Ovary (tissue), 9 donors: ENCODE results near the gene CEP350. TPM values are rescaled to one million over a fixed set of nuclear protein-coding genes. Genes with fewer than 3 reads are reported as not detected.

Source experiments
- DNase-seq, 5 donors: peaks; one replicate each; pipeline ENCODE4 v3.0.0-alpha.2; 2019 to 2020
- H3K27ac ChIP-seq, 2 donors: fragments of 200-600 bp; one replicate each; pipeline versions ENCODE4 v1.5.1 to v1.8.0; 2019 to 2022
- H3K27me3 ChIP-seq: fragments of 200-600 bp; one replicate; pipeline ENCODE4 v1.8.0; 2022
- H3K36me3 ChIP-seq: fragments of 200-600 bp; sonication (generic); one replicate; pipeline ENCODE4 v1.5.1; 2019
- H3K4me1 ChIP-seq: one replicate; pipeline ENCODE4 v1.8.1; 2013; ENCODE audit warnings: mild to moderate bottlenecking, moderate library complexity; ENCODE audit not compliant: insufficient read depth
- H3K4me3 ChIP-seq: fragments of 200-600 bp; sonication (generic); one replicate; pipeline ENCODE4 v1.5.1; 2017
- H3K9me3 ChIP-seq, 2 donors: fragments of 200-600 bp in 1 of 2; sonication (generic) in 1 of 2; one replicate each; pipeline versions ENCODE4 v1.5.1 to v1.8.1; 2013 to 2019; ENCODE audit warnings: mild to moderate bottlenecking in 1 of 2, moderate library complexity in 1 of 2
- EP300 ChIP-seq: sonication (generic); formaldehyde crosslinking; IDR thresholded peaks from one replicate; pipeline ENCODE4 v1.6.1; 2017; ENCODE audit warnings: antibody characterized with exemption
- POLR2A ChIP-seq: fragments of 450-650 bp; IDR thresholded peaks from one replicate; pipeline ENCODE4 v1.6.1; 2017; ENCODE audit warnings: antibody characterized with exemption, mild to moderate bottlenecking, moderate library complexity
- WGBS, 3 donors: extraction: QIAGEN DNeasy Blood & Tissue Kit in 1 of 3; methylation state at CpG; one replicate each; pipeline versions ENCODE4 v1.1.5 to v1.1.7; 2013 to 2017; 5-methylcytosine and 5-hydroxymethylcytosine counted together
- intact Hi-C, 4 donors: fragments of 100-400 bp; cut with DNase I; formaldehyde crosslinking; loops; one replicate each; pipeline versions ENCODE4 v1.11.0 to v1.15.1; 2022 to 2023
- polyA plus RNA-seq, 2 donors: library from polyadenylated mRNA; stranded (reverse); fragments of 200-250 nt in 1 of 2; fragments of 350-450 nt in 1 of 2; fragmentation: Illumina TruSeq in 1 of 2; extraction: RNeasy Lipid Tissue Mini Kit (QIAGEN cat#74804) in 1 of 2; gene quantifications; one replicate each; pipeline ENCODE4 v1.2.3, GENCODE V29; 2013 to 2014
- total RNA-seq, 7 donors: library from RNA; depleted of rRNA in 2 of 7; stranded (reverse); fragments of >200 nt in 2 of 7; fragmentation: NEBNext Ultra II Directional in 3 of 7; extraction: Animal tissue kit (Norgen Biotek cat#: 25700) in 3 of 7; gene quantifications; one replicate each; pipeline versions ENCODE4 v1.1.0 to v1.2.4, GENCODE V29; 2016 to 2023
- TF ChIP-seq, protein P1 (sequence below), 3 donors: fragments of 450-650 bp in 2 of 3; fragments of 200-600 bp in 1 of 3; IDR thresholded peaks; one replicate each; pipeline versions ENCODE4 v1.5.1 to v1.8.0; 2016 to 2022; ENCODE audit warnings: antibody characterized with exemption in 3 of 3, mild to moderate bottlenecking in 1 of 3
- donor health status: DM: no; HTN: no; CAD: no; lungs with moderate emphysema.
- donor health status: DM: no; HTN: no; CAD: no.
- donor health status: Bipolar disorder and iron deficiency.
- donor health status: DM: yes; HTN: yes; CAD: no.
- donor health status: DM: no; HTN: no; CAD: no.
- donor health status: DM: yes; HTN: yes; CAD: no.

Gene CEP350
- total and polyA plus RNA-seq, 9 donors = 7.9 to 69.4 (median 53.1) TPM

DNA sequence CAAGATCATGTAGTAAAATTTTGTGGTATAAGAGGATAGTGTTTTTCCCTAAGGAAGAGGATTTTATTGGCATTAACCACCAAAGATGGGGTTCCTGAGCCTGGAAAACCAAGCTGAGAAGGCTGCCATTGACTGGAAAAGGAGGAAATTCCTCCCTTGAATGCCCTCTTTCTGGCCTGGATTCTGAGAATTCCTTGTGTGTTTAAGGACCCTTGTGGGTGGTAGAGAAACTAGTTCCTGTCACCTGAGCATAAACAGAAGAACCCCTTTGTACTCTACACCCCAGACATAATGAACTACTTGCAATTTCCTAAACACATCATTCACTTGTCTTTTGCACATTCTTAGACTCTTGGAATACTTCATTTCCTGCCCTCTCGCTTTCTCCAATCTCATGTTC is 33.1 kb upstream of the CEP350 start:
- no peak overlapping the region for H3K27ac ChIP-seq
- H3K4me3 ChIP-seq = no peak overlapping the region
- no peaks in the 10 kb centered on the region for H3K36me3 ChIP-seq
- 93 to 96% (median 95%) methylated on average over 1 of the region's 1 CpG for WGBS, 3 donors
- intact Hi-C loops = no loop called here
- DNase-seq = no peak
- no peaks in the 10 kb centered on the region for H3K4me1 ChIP-seq
- no peak for TF ChIP-seq EP300
- TF ChIP-seq POLR2A = no peak
- TF ChIP-seq, protein P1, sequence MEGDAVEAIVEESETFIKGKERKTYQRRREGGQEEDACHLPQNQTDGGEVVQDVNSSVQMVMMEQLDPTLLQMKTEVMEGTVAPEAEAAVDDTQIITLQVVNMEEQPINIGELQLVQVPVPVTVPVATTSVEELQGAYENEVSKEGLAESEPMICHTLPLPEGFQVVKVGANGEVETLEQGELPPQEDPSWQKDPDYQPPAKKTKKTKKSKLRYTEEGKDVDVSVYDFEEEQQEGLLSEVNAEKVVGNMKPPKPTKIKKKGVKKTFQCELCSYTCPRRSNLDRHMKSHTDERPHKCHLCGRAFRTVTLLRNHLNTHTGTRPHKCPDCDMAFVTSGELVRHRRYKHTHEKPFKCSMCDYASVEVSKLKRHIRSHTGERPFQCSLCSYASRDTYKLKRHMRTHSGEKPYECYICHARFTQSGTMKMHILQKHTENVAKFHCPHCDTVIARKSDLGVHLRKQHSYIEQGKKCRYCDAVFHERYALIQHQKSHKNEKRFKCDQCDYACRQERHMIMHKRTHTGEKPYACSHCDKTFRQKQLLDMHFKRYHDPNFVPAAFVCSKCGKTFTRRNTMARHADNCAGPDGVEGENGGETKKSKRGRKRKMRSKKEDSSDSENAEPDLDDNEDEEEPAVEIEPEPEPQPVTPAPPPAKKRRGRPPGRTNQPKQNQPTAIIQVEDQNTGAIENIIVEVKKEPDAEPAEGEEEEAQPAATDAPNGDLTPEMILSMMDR (IDR thresholded peaks at IDR 0.05) = no peak
- H3K27me3 ChIP-seq = no peaks in the 10 kb centered on the region
- no peaks in the 10 kb centered on the region for H3K9me3 ChIP-seq

DNA sequence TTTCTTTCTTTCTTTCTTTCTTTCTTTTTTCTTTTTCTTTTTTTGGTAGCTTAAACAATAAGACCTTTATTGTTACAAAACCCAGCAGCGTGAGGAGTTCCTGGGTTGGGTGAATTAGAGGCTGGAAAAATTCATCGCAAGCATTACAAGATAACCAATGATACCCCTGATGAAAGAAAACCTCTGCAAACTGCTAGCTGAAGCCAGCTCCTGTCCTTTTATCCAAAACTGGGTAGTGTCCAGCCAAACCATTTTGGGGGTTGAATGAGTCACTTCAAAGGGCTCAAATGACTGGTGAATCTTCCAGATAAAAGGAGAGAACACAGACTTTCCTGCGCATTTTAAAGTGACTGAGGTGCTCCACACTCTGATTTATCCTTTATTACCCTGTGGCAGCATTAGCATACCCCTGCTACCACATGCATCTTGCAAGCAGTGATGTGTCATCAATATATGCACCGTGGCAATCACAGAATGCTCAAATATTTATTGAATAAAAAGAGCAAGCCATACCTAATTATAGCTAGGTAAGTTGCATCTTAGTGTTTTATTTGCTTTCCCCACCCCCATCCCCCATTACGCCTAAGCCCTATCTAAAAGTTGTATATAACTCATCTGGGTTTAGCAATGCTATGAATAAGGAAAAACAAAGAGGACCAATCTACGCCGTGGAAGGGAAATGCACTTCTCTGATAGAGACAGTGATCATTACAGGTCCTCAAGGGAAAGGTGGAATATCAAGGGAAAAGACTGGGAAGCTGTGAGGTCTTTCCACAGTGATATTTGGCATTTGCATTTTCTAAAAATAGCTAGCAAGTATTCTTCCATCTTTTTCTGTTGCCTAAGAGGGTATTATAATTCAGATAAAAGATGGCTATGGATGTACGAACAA is 32.4 kb upstream of the CEP350 start:
- H3K27ac ChIP-seq = no peak overlapping the region

DNA sequence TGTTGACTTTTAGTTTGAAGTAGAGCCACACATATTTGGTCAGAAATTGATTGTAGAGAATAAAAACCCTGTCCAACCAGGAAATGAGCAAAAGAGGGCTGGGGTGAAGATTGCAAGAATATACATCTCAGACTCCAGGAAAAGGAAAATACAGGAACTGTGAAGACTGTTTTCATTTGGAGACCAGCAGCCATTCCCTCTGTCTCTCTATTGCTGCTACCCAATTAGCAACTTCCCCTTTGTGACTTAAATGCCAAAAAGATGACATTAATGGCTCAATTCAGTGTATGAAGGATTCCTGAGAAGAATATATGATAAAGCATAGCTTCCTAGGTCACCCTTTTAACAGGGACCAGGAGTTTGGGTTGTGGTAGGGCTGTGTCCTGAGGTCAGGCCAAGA is 31.6 kb upstream of the CEP350 start:
- Histone ChIP-seq H3K9me3 (no peaks in the 10 kb centered on the region), H3K27ac (no peak overlapping the region), H3K4me1 (no peaks in the 10 kb centered on the region), H3K4me3 (no peak overlapping the region), H3K36me3 (no peaks in the 10 kb centered on the region), H3K27me3 (no peaks in the 10 kb centered on the region)
- intact Hi-C loops = no loop called here
- no peak for DNase-seq
- TF ChIP-seq, protein P1 (IDR thresholded peaks at IDR 0.05) = no peak
- TF ChIP-seq EP300 (no peak), POLR2A (no peak)

More for the DNA sequence above, 32.4 kb upstream of the CEP350 start:
- no peak for DNase-seq
- no peaks in the 10 kb centered on the region for H3K4me1 ChIP-seq
- no peaks in the 10 kb centered on the region for H3K27me3 ChIP-seq
- TF ChIP-seq, protein P1 (IDR thresholded peaks at IDR 0.05) = no peak
- no peak for TF ChIP-seq POLR2A
- no peak for TF ChIP-seq EP300
- H3K4me3 ChIP-seq = no peak overlapping the region
- no peaks in the 10 kb centered on the region for H3K9me3 ChIP-seq
- no peaks in the 10 kb centered on the region for H3K36me3 ChIP-seq
- intact Hi-C loops = no loop called here
- WGBS, 3 donors = 80 to 81% (median 80%) methylated on average over 8 of the region's 8 CpGs

DNA sequence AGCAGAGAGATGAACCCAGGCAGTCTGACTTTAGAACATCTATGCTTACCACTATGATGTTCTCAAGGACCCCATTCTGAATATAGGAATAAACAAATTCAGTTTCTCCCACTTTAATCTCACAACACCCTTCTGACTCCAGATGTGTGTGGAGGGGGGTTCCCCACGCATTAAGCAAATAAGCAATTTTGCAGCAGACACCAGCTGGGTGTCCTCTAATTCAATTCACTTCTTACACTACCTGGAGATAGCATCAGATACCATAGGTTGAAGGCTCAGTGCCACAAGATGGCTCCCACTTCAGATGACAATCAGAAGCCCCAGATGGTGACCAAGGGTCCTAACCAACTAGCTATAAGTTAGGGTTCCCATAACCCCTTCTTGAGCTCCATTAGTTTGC is 30.3 kb upstream of the CEP350 start:
- no peaks in the 10 kb centered on the region for H3K9me3 ChIP-seq
- H3K27me3 ChIP-seq = no peaks in the 10 kb centered on the region
- no peak overlapping the region for H3K4me3 ChIP-seq
- 81 to 92% (median 88%) methylated on average over 1 of the region's 1 CpG for WGBS, 3 donors
- no peak for DNase-seq
- H3K4me1 ChIP-seq = no peaks in the 10 kb centered on the region
- no peaks in the 10 kb centered on the region for H3K36me3 ChIP-seq
- intact Hi-C loops = no loop called here
- TF ChIP-seq, protein P1 (IDR thresholded peaks at IDR 0.05) = no peak
- no peak for TF ChIP-seq POLR2A
- TF ChIP-seq EP300 = no peak
- H3K27ac ChIP-seq = no peak overlapping the region
